A172 (cell line): ENCODE results near the gene HHAT. TPM values are rescaled to one million over a fixed set of nuclear protein-coding genes. Genes with fewer than 3 reads are reported as not detected.
A peak's percentile ranks its signal among the peaks of the same experiment; 100 is the strongest.

Source experiments
- DNase-seq: peaks from one replicate; pipeline ENCODE4 v3.0.0-alpha.2; 2015; ENCODE audit warnings: low spot score
- total RNA-seq: library from RNA; depleted of rRNA; stranded (reverse); fragments of >200 nt; shearing (Covaris generic); gene quantifications from 2 replicates; pipeline ENCODE4 v1.2.3, GENCODE V29; 2014; rRNA removed

The HHAT gene
- 10.7 and 24.7 TPM in 2 replicates for total RNA-seq

DNA sequence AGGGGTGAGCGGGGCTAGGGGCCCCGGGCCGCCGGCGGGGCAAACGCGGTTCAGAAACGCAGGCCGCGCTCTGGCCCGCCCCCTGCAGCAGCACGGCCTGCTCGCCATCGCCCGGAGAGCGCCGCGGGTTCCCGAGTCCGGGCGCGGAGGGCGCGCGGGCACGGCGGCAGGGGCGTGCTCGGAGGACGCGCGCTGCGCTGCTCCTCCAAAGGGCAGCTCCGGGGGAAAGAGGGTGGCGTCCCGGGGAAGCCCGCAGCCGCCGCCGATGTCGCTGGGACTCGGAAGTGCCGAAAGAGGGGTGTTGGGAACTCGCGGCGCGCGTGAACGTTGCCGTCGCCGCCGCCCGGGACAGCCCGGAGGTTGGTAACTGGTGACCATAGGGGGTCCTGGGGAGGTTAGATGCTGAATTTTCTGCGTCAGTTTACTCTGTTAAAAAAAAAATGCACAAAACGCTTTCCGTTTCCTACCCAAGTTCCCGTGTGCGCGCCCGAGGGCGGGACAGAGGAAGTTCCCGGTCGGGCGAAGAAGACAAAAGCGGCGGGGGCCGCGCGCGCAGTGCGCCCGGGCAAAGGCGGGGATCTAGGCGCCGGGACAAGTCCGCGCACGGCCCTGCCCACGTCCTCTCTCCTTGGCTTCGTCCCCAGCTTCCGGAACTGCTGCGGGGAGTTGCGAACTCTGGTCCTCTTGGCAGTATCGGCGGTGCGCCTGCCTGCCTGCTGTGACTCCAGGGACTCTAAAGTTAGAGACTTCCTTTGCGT, at the start of gene HHAT:
Gene HHAT (plus strand): TSS at position 157 of the 758 bp plus-strand sequence. CDS start 20,074 bp downstream, outside the sequence.
- DNase-seq: peak; percentile 54

DNA sequence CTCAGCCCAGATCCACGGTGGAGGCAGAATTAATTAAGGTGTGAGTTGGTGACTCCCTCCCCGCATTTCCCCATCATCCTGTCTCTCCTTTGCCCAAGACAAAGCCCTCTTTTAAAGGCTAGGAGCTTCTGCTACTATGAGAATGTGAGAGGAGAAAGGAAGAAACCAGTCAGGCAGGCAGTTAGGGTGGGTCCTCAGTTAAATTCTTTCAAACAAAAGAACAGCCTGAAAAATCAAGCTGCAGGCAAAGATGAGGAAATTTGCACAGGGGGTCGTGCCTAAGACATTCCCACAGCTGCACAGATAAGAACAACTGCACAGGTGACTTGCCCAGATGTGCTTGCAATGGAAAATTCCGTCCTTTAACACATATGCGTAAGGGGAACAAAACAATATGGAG, 48.5 kb upstream of the HHAT start:
- DNase-seq: no peak

DNA sequence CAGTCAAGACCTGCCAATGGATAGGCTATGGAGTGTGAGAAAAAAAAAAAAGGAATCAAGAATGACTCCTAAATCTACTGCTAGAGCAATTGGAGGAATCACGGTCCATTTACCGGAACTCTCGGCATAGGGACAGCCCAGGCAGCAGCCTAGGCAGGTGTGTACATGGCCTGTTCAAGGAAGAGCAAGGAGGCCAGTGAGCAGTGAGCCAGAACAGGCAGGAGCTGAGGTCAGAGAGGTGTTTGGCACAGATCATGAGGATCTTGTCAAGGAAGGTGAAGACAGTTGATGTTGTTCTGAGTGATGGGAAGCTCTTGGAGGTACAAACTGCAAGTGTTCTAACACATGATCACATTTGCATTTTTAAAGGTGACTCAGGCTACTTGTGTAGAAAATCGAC, 40.6 kb upstream of the HHAT start:
- DNase-seq: no peak

DNA sequence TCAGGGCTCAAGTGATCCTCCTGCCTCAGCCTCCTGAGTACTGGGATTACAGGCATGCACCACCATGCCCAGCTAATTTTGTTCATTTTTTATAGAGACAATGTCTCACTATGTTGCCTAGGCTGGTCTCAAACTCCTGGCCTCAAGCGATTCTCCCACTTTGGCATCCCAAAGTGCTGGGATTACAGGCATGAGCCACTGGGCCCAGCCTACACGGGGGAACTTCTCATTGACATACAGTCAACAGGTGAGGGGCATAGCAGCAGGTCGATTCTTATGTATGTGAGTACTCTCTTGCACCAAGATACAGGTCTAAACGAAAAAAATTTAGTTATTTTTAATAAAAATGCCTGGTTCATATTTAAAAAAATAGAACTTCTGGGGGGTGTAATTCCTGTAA, 39.5 kb upstream of the HHAT start:
- no peak for DNase-seq

DNA sequence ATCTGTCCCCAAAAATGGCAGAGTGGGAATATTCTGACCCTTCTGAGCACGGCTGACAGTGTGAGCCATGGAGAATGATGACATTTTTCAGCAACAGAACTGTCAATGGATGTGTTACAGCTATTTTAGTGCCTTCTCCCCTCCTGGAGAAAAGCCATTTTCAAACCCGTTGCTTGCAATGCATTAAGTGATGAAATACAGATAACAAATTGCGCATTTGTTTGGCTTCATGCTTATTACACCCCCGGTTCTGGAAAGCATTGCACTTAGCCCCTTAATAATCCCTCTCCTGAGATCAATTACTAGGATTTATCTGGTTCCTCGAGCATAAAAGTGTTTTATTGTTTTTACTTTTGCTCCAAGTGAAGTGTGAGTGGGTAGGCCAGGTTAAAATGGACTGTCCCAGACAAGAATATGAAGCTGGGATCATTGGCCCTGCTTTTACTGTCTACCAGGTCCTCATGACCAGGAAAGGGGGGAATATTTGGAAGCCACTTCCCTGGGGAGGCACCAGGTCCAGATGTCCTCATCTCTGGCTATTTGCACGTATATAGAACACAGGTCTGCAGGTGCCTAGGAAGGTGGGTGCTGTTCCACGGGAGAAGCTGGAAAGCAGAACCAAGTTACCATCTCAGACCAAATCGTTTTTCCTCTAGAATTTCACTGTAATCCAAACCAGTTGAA, 37.5 kb upstream of the HHAT start:
- DNase-seq: no peak

DNA sequence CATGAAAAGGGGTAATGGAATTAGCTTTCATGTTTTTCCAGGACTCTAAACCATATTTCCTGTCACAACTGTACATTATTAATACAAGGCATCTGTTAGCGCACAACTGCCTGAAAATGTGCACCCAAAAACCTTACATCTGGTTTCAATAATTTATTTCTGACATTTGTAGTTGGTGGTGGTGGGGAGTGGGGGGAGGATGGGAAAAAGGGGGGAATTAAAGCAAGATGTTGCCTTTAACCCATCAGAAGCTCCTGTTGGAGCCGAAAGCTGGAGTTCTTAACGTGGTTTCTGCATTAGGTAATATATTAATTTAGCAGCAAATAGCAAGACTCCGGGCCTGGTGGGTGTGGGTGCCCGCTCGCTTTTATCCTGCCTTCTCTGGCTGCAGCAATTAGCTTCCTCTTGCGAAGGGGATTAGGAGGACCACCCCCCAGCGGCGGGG, 36.9 kb upstream of the HHAT start:
- DNase-seq: peak; percentile 51

DNA sequence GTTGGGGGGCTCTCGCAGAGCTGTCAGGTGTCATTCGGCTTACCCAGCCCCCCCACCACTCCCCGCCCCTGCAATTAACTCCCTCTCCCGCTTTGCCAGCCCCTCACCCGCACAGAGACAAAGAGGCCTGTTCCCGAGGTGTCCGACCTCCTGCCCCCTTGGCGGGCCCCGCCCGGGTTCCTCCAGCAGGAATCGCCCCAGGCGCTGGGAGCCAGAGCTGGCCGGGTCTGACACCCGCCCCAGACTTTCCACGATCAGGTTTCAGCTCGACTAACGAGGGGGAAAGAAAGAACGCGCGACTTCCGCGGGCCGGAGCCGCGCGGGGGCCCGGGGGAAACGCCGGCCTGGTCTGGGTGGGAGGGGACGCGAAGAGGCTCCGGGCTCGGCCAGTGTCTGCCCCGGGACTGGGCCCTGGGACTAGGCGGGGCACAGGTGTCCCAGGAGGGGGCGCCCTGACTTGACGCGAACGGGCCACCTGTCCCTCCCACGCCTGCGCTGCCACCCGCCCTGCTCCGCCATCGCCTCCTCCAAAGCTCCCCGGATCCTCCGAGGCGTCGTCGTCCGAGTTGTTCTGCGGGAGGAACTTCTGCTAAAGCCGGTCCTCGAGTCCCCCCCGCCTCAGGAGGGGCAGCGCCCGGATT, 36.4 kb upstream of the HHAT start:
- DNase-seq: peak; percentile 44

DNA sequence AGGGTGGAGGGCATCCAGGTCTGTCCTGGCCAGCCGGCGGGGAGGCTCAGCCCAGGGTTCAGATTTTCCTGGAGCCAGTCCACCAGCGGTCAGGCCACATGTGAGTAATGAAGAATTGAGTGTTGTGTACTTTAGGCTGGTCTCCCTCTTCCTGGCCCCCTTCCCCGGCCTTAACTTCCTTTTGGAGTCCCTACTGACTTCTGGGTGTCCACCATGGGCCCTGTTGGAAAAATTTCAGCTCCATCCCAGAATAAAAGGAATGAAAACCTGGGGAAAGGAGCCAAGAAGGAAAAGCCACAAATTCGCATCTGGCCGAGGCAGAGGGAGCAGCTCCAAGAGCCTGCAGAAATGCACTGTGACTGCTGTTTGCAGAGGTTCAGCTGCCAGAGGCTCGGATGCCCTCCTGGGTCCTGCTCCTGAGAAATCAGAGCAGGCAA, 35.5 kb upstream of the HHAT start:
- peak; percentile 39 for DNase-seq

DNA sequence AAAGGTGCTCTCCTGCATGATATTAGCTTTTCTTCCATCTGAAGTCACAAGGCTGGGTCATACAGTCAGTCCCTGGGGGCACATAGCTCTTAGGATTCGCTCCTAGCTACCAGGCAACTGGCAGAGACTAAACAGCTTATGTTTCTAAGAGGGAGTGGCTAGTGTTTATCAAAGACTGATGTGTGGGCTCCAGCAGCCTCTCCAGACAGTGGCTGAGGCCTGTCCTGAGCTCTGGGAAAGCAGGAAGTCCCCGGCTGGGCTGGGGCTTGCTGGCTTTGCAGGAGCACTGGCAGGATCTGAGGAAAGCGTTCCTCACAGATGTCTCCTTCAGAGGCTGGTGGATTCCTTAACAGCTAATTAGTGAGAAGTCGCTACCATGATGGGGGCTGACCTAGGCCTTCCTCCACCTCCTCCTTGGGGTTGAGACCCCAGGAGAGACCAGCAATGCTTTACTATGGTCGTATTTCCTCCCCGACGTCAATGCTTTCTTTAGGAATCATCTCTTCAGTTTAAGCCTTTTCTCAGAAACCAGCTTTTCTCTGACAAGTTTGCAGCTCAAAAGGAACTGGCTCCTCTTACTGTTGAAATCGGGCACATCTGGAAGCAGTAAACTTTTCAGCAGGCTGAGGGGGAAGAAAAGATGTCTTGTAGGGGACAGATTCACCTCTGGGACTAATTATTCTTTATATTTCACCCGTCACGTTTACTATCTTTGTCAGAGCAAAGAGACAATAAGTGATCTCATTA, 33.5 kb upstream of the HHAT start:
- DNase-seq: peak; percentile 52

DNA sequence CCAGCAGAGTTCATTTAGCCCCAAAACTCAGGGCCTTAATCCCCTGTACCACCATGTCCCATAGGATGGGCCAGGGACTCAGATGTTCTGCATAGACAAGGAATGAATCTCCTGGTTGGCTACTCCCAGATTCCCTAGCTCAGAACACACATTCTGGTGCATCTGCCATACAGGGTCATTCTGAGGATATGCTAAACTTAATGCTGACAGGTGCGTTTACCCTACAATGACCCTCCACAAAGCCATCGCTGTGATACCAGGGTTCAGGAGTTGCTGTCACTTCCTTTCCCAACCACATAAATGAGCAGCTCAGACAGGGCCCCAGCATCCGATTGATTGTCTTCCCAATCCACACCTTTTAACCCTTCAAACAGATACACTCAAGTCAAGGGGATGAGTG, 32.0 kb upstream of the HHAT start:
- DNase-seq: no peak

DNA sequence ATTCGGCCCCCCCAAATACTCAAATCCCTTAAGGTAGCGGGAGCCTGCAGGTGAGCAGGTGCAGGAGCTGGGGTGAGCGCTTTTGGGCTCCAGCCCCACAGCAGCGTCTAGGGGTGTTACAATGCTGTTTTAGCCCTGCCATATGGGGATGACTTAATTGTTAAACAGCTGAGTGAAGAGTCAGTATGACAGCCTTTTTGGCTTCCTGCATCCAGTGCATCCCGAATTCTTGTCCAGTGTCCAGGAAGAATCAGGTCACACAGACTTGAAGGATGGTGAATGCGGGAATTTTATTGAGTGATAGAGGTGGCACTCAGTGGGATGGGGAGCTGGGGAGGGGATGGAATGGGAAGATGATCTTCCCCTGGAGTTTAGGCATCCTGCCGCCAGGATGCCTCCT, 30.4 kb upstream of the HHAT start:
- no peak for DNase-seq

DNA sequence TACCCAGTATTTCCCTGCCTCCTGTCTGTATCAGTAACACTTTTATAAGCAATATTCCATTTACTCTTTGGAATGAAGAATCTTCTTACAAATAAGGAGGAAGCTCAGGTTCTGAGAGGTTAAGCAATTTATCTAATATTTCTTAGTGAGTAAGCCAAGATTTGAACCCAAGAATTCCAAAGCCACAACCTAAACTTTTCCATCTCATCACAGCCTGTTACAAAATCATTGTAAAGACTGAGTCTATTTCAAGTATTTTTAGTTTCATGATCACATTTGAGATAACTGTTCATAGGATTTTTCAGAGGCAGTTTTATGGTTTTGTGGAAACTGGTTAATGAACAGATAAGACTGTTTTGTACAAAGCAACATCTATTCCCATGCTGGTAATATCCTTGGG, 29.8 kb upstream of the HHAT start:
- DNase-seq: no peak

DNA sequence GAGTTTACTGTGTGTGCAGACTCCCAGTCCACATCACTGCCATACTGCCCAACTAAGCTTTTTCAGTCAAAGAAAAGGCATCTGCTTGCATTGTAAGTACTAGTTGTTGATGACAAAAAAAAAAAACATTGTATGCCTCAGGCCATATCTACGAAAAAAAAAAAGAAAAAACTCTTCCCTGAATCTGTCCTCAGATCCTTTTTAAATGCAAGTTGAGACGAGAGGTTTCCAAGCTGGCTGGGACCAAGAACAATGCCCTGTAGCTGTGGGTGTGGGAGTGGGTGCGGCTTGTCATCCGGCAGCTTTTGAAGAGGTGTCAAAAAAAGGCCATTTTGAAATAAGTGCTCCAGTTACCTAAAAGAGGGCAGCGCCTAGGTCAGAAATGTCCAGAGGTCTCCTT, 29.2 kb upstream of the HHAT start:
- no peak for DNase-seq

DNA sequence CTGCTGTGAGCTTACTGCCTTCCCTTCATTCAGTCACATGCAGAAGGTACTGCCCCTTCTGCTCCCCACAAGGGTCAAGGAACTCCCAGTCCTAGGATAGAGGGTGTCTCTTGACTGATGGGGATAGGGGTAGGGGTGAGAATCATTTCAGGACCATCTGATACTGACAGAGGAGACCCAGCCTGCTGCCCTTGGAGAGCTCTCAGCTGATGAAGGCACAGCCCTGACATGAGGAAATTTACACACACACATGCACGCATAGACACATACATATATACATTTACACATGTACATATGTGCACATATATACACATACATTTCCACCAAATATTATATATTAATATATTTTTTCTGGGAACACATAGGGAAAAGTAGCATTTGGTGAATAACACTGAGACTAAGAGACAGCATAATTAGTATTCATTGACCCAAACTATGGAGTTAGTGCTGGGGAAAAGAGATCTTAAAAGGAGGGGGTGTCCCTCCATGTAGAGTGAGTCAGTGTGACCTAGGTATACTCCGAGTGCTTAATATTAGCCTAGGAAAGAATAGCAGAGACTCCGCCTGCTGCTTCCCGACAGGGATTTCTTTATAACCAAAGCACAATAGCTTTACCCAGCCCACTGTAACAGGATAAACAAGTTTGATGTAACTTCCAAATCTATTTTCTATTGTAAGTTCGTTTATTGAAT, 27.6 kb upstream of the HHAT start:
- no peak for DNase-seq

DNA sequence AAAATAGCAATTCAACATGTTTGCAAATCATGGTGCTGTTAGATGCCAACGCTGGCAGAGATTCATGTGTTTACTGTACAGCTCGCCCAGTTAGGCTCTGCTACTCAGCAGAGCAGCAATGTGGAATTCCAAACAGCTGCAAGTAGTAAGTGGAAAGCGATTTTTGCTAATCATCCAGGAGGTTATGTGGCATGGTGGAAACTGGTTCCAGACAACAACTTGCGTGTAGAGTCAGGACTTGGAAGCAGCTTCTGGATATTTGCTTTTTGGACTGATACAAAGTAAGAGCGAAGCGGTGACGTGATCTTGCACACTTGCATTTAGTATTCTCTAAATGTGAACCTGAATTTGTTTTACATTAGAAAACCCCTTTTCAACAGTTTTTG, 27.1 kb upstream of the HHAT start:
- no peak for DNase-seq

DNA sequence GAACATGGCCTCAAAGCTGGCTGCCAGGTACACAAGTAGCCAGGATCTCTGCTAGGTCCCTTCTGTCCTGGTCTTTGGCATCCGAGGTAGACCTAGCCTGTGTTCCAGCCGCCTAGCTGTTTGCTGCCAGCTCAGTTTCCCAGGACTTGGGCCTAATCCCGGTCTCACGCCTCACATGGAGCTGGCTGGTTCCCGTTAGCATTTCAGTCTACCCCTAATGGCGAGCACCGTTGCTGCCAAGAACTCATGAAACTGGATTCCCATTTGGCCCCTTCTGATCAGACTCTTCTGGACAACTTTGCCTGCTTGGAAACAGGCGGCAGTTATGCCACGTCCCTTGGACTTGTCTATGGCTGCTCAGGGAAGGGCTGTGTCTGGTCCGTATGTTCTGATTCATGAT, 26.2 kb upstream of the HHAT start:
- no peak for DNase-seq

DNA sequence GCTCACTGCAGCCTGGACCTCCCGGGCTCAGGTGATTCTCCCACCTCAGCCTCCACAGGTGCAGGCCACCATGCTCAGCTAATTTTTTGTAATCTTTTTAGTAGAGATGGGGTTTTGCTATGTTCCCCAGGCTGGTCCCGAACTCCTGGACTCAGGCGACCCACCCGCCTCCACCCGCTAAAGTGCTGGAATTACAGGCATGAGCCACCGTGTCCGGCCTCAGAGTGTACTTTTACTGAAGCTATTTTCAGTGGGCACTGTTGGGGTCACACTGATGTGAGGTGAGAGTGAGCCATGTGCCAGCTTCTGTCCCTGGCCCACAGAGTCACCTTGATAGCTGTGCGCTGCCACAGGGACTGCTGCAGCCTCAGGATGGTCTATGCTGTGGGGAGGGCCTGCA, 25.3 kb upstream of the HHAT start:
- no peak for DNase-seq

DNA sequence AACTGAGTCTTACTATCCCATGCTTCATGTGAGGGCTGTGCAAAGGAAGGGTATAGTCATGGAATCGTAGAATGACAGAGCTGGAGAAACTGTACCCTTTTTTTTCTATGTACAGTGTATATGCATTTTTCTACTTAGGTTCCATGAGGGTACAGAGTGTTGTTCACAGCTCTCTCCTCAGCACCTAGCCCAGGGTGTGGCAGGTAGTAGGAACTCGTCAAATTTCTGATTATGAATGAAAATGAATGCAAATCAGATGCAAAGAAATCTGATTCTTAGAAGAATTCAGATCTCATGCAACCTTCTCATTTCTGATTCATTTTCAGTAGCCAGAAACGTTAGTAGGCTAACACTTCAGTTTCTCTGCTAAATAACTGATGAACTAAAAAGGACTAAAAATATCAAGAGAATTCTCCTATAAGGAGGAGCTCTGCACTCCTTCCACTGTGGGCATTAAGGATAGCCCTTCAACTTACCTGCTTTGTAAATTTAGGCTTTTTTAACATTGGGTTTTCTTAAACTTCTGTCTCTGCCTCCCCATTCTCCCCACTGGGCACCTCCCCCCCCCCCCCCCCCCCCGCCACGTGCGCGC, 18.0 kb upstream of the HHAT start:
- DNase-seq: peak; percentile 27

DNA sequence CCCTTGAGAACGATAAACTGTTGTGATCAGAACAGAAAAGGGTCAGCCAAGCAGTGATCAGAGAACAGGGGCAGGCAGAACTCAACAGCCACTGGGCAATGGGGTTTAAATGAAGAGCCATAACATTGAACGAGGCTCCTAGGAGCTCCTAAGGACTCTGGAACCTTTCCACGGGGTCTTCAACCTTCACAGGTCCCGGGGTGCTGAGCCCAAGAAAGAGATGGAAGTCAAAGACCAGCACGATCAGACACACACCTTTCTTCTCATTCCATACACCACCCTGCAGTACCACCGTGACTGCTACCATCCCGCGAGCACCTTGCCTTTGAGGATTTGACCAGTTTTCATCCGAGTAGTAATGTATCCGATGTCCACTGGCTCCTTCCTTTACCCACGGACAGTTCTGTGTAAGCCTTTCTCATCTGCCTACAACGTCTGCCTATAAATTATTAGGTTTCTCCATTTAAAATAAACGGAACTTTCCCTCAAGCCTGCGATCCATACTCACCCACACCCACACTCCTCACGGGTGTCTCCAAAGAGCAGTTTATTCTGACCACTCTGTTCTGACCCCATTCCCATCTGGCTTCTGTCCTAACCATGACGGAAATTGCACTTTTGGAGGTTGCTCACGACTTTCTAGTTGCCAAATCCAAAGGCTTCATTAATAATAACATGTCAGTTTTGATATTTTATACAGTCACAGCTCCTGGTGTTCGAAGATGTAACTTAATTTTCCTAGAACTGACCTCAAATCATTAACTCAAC, 16.8 kb upstream of the HHAT start:
- DNase-seq: no peak

DNA sequence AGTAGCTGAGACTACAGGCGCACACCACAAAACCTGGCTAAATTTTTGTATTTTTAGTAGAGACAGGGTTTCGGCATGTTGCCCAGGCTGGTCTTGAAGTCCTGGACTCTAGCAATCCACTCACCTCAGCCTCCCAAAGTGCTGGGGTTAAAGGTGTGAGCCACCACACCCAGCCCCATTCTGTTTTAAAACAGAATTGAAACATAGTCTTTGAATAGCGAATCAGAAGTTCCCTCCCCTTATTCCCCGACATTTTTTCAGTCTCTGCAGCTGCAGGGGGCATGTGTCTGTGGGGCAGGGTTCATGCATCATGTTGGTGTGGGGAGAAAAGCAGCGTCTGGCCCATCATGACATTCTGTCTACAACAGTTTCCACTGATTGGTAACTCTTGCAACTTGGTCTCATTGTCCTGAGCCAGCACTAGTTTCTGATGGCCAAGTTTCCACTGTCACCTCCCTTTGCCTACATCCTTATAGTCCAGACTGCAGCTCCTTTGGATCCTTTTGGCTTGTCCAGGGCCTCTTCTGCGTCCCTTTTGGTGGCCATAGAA, 15.6 kb upstream of the HHAT start:
- no peak for DNase-seq
